Neural progenitor cell (in vitro differentiated cells): ENCODE results near the gene ABCG8. TPM values are rescaled to one million over a fixed set of nuclear protein-coding genes. Genes with fewer than 3 reads are reported as not detected.

Experiments used
- DNase-seq: peaks from one replicate; pipeline ENCODE4 v3.0.0-alpha.2; 2016; ENCODE audit warnings: low spot score
- H2AFZ ChIP-seq: fragments of 200-600 bp; sonication (generic); replicated peaks from 2 replicates; pipeline ENCODE4 v1.6.1; 2016; ENCODE audit warnings: antibody characterized with exemption
- H3F3A ChIP-seq: fragments of 200-600 bp; sonication (generic); 2 replicates; pipeline ENCODE4 v1.6.1; 2016; ENCODE audit warnings: antibody characterized with exemption, low read depth
- H3K27ac ChIP-seq: fragments of 200-600 bp; sonication (generic); 2 replicates; pipeline ENCODE4 v1.5.1; 2016; ENCODE audit warnings: mild to moderate bottlenecking
- H3K27me3 ChIP-seq: fragments of 200-600 bp; sonication (generic); 2 replicates; pipeline ENCODE4 v1.6.1; 2016; ENCODE audit warnings: mild to moderate bottlenecking, moderate library complexity
- H3K36me3 ChIP-seq: fragments of 200-600 bp; sonication (generic); 2 replicates; pipeline ENCODE4 v1.5.1; 2016
- H3K4me1 ChIP-seq: fragments of 200-600 bp; sonication (generic); 2 replicates; pipeline ENCODE4 v1.6.1; 2016; ENCODE audit warnings: mixed run types
- H3K4me2 ChIP-seq: fragments of 200-600 bp; sonication (generic); 2 replicates; pipeline ENCODE4 v1.6.1; 2016
- H3K4me3 ChIP-seq: fragments of 200-600 bp; sonication (generic); 2 replicates; pipeline ENCODE4 v1.5.1; 2016
- H3K79me2 ChIP-seq: fragments of 200-600 bp; sonication (generic); 2 replicates; pipeline ENCODE4 v1.6.1; 2016; ENCODE audit warnings: low read depth
- H3K9ac ChIP-seq: fragments of 200-600 bp; sonication (generic); 2 replicates; pipeline ENCODE4 v1.6.1; 2016
- H3K9me3 ChIP-seq: fragments of 200-600 bp; sonication (generic); 2 replicates; pipeline ENCODE4 v1.5.1; 2016; ENCODE audit warnings: low read depth
- H4K20me1 ChIP-seq: fragments of 200-600 bp; sonication (generic); 2 replicates; pipeline ENCODE4 v1.6.1; 2016; ENCODE audit warnings: low read depth
- H3K27ac Mint-ChIP-seq: 3 replicates; pipeline ENCODE4 v1.8.0; 2021; ENCODE audit warnings: mixed read lengths
- H3K27me3 Mint-ChIP-seq: 2 replicates; pipeline ENCODE4 v1.8.0; 2022; ENCODE audit warnings: low read depth, mild to moderate bottlenecking, inconsistent platforms, moderate library complexity, mixed read lengths; ENCODE audit not compliant: insufficient read depth
- H3K36me3 Mint-ChIP-seq: 3 replicates; pipeline ENCODE4 v1.8.0; 2021; ENCODE audit warnings: mixed read lengths
- H3K4me1 Mint-ChIP-seq: 3 replicates; pipeline ENCODE4 v1.8.0; 2021; ENCODE audit warnings: mixed read lengths
- H3K4me3 Mint-ChIP-seq: 3 replicates; pipeline ENCODE4 v1.8.0; 2021; ENCODE audit warnings: mild to moderate bottlenecking, moderate library complexity, mixed read lengths
- H3K9me3 Mint-ChIP-seq: 3 replicates; pipeline ENCODE4 v1.8.0; 2020; ENCODE audit warnings: mixed read lengths
- CTCF ChIP-seq: fragments of 200-600 bp; sonication (generic); IDR thresholded peaks from 2 replicates; pipeline ENCODE4 v1.5.1; 2017; ENCODE audit warnings: antibody characterized with exemption, mild to moderate bottlenecking
- EZH2 ChIP-seq: fragments of 200-600 bp; sonication (generic); IDR thresholded peaks from 2 replicates; pipeline ENCODE4 v1.6.1; 2017; ENCODE audit warnings: antibody characterized with exemption, mild to moderate bottlenecking, moderate library complexity
- EZH2phosphoT487 ChIP-seq: fragments of 200-600 bp; sonication (generic); IDR thresholded peaks from 2 replicates; pipeline ENCODE4 v1.6.1; 2017; ENCODE audit warnings: antibody characterized with exemption
- total RNA-seq: library from RNA; depleted of rRNA; stranded (reverse); fragments of >200 nt; gene quantifications from 2 replicates; pipeline ENCODE4 v1.2.3, GENCODE V29; 2015; ENCODE audit warnings: low replicate concordance

Gene ABCG8
- total RNA-seq, 1 donor from 2014 or later, result not detected

- Histone ChIP-seq H3K36me3 (no peaks in the 10 kb centered on the region), H3K27ac (no peak overlapping the region), H2AFZ (no peak overlapping the region), H4K20me1 (no peaks in the 10 kb centered on the region), H3K4me2 (no peak overlapping the region), H3K4me1 (no peaks in the 10 kb centered on the region), H3K27me3 (no peaks in the 10 kb centered on the region), H3K4me3 (no peak overlapping the region), H3K79me2 (no peaks in the 10 kb centered on the region), H3K9ac (no peak overlapping the region), H3F3A (no peaks in the 10 kb centered on the region), H3K9me3 (no peaks in the 10 kb centered on the region)
- Mint-ChIP-seq H3K4me1 (no peaks in the 10 kb centered on the region), H3K27me3 (no peaks in the 10 kb centered on the region), H3K36me3 (no peaks in the 10 kb centered on the region), H3K27ac (no peak overlapping the region), H3K4me3 (no peak overlapping the region), H3K9me3 (peaks cover 4% of the 10 kb centered on the region)
- no peak for DNase-seq
- no peak for TF ChIP-seq CTCF
- TF ChIP-seq EZH2phosphoT487, result no peak
- TF ChIP-seq EZH2, result no peak
Observed at GRCh38 chr2:43831543-43832294, 7.1 kb upstream of the ABCG8 start.

- DNase-seq, result no peak
- Histone ChIP-seq H3K79me2 (no peaks in the 10 kb centered on the region), H3K9ac (no peak overlapping the region), H3K27ac (no peak overlapping the region), H3K36me3 (no peaks in the 10 kb centered on the region), H3K4me2 (no peak overlapping the region), H3F3A (no peaks in the 10 kb centered on the region), H4K20me1 (no peaks in the 10 kb centered on the region), H2AFZ (no peak overlapping the region), H3K4me1 (no peaks in the 10 kb centered on the region), H3K27me3 (no peaks in the 10 kb centered on the region), H3K4me3 (no peak overlapping the region), H3K9me3 (no peaks in the 10 kb centered on the region)
- no peaks in the 10 kb centered on the region for H3K36me3 Mint-ChIP-seq
- no peak overlapping the region for H3K27ac Mint-ChIP-seq
- TF ChIP-seq EZH2 (no peak), EZH2phosphoT487 (no peak), CTCF (no peak)
- H3K27me3 Mint-ChIP-seq, result no peaks in the 10 kb centered on the region
- H3K4me3 Mint-ChIP-seq, result no peak overlapping the region
- no peaks in the 10 kb centered on the region for H3K4me1 Mint-ChIP-seq
- H3K9me3 Mint-ChIP-seq, result peaks cover 4% of the 10 kb centered on the region
Observed at GRCh38 chr2:43832457-43832856, 6.3 kb upstream of the ABCG8 start.

GRCh38 chr2:43837033-43837432 is 1.7 kb upstream of the ABCG8 start:
- peaks cover 4% of the 10 kb centered on the region for H3K9me3 Mint-ChIP-seq
- no peaks in the 10 kb centered on the region for H3F3A ChIP-seq
- H3K9ac ChIP-seq, result no peak overlapping the region

More at GRCh38 chr2:43837033-43837432, 1.7 kb upstream of the ABCG8 start:
- H3K27ac ChIP-seq, result no peak overlapping the region
- no peaks in the 10 kb centered on the region for H4K20me1 ChIP-seq
- Mint-ChIP-seq H3K27me3 (no peaks in the 10 kb centered on the region), H3K4me1 (peaks cover 10% of the 10 kb centered on the region), H3K36me3 (no peaks in the 10 kb centered on the region), H3K27ac (no peak overlapping the region), H3K4me3 (no peak overlapping the region)
- H3K4me1 ChIP-seq, result no peaks in the 10 kb centered on the region
- H3K4me3 ChIP-seq, result no peak overlapping the region
- no peaks in the 10 kb centered on the region for H3K27me3 ChIP-seq
- no peaks in the 10 kb centered on the region for H3K36me3 ChIP-seq
- no peak overlapping the region for H2AFZ ChIP-seq
- no peaks in the 10 kb centered on the region for H3K79me2 ChIP-seq
- H3K9me3 ChIP-seq, result no peaks in the 10 kb centered on the region
- DNase-seq, result no peak
- no peak overlapping the region for H3K4me2 ChIP-seq
- TF ChIP-seq CTCF (no peak), EZH2phosphoT487 (no peak), EZH2 (no peak)
